H9 (cell line): ENCODE measurements around the gene BHLHE23. TPM values are rescaled to one million over a fixed set of nuclear protein-coding genes. Genes with fewer than 3 reads are reported as not detected.

Experiments used
- DNase-seq: peaks from one replicate; pipeline ENCODE4 v3.0.0-alpha.2; 2017
- H2AFZ ChIP-seq: one replicate; pipeline ENCODE4 v1.6.1; 2013; ENCODE audit warnings: mild to moderate bottlenecking, low read length, control low read depth, moderate library complexity
- H2AK5ac ChIP-seq: 2 replicates; pipeline ENCODE4 v1.6.1; 2013; ENCODE audit warnings: low read length, control low read depth, mixed read lengths; ENCODE audit not compliant: insufficient read length
- H2BK120ac ChIP-seq: one replicate; pipeline ENCODE4 v1.6.1; 2013; ENCODE audit warnings: low read depth, mild to moderate bottlenecking, low read length, control low read depth, inconsistent platforms; ENCODE audit not compliant: poor library complexity, severe bottlenecking
- H2BK12ac ChIP-seq: 2 replicates; pipeline ENCODE4 v1.6.1; 2013; ENCODE audit warnings: low read length, control low read depth, mixed read lengths, low read depth; ENCODE audit not compliant: insufficient read length
- H2BK15ac ChIP-seq: 2 replicates; pipeline ENCODE4 v1.6.1; 2013; ENCODE audit warnings: low read depth, low read length, control low read depth
- H2BK20ac ChIP-seq: one replicate; pipeline ENCODE4 v1.6.1; 2013; ENCODE audit warnings: low read depth, mild to moderate bottlenecking, low read length, control low read depth, inconsistent platforms; ENCODE audit not compliant: poor library complexity, severe bottlenecking
- H2BK5ac ChIP-seq: 2 replicates; pipeline ENCODE4 v1.6.1; 2013; ENCODE audit warnings: low read length, control low read depth, mixed read lengths; ENCODE audit not compliant: insufficient read length
- H3K14ac ChIP-seq: 2 replicates; pipeline ENCODE4 v1.6.1; 2013; ENCODE audit warnings: low read length, control low read depth; ENCODE audit not compliant: insufficient read depth
- H3K18ac ChIP-seq: 2 replicates; pipeline ENCODE4 v1.6.1; 2013; ENCODE audit warnings: low read depth, mild to moderate bottlenecking, mixed read lengths, low read length, control low read depth; ENCODE audit not compliant: insufficient read length
- H3K23ac ChIP-seq: 2 replicates; pipeline ENCODE4 v1.6.1; 2013; ENCODE audit warnings: low read length, control low read depth, mixed read lengths, low read depth; ENCODE audit not compliant: insufficient read length
- H3K23me2 ChIP-seq: 2 replicates; pipeline ENCODE4 v1.6.1; 2013; ENCODE audit warnings: low read depth, mild to moderate bottlenecking, mixed read lengths, low read length, control low read depth; ENCODE audit not compliant: insufficient read length, poor library complexity, severe bottlenecking
- H3K27ac ChIP-seq: 2 replicates; pipeline ENCODE4 v1.5.1; 2013; ENCODE audit warnings: low read length, control low read depth, mixed read lengths, low read depth; ENCODE audit not compliant: insufficient read length
- H3K27me3 ChIP-seq: 2 replicates; pipeline ENCODE4 v1.6.1; 2013; ENCODE audit warnings: low read length, control low read depth, inconsistent platforms; ENCODE audit not compliant: insufficient read depth
- H3K4ac ChIP-seq: 2 replicates; pipeline ENCODE4 v1.6.1; 2013; ENCODE audit warnings: low read depth, mild to moderate bottlenecking, control low read depth, inconsistent platforms, low read length, moderate library complexity
- H3K4me1 ChIP-seq: 2 replicates; pipeline ENCODE4 v1.6.1; 2013; ENCODE audit warnings: low read length, control low read depth, inconsistent platforms; ENCODE audit not compliant: insufficient read depth
- H3K4me2 ChIP-seq: 2 replicates; pipeline ENCODE4 v1.6.1; 2013; ENCODE audit warnings: low read length, control low read depth, mixed read lengths; ENCODE audit not compliant: insufficient read length, insufficient read depth
- H3K56ac ChIP-seq: 2 replicates; pipeline ENCODE4 v1.6.1; 2013; ENCODE audit warnings: low read depth, mild to moderate bottlenecking, mixed read lengths, low read length, control low read depth; ENCODE audit not compliant: insufficient read length
- H3K79me1 ChIP-seq: 2 replicates; pipeline ENCODE4 v1.6.1; 2013; ENCODE audit warnings: low read depth, mild to moderate bottlenecking, moderate library complexity, low read length, control low read depth, inconsistent platforms; ENCODE audit not compliant: insufficient read depth, poor library complexity, severe bottlenecking
- H3K79me2 ChIP-seq: 2 replicates; pipeline ENCODE4 v1.6.1; 2013; ENCODE audit warnings: low read length, control low read depth, inconsistent platforms; ENCODE audit not compliant: insufficient read depth
- H3K9ac ChIP-seq: 2 replicates; pipeline ENCODE4 v1.6.1; 2013; ENCODE audit warnings: low read length, control low read depth, mixed read lengths; ENCODE audit not compliant: insufficient read length; ENCODE audit errors: extremely low read depth
- H3K9me3 ChIP-seq: one replicate; pipeline ENCODE4 v1.6.1; 2013; ENCODE audit warnings: low read depth, low read length, inconsistent platforms; ENCODE audit not compliant: control insufficient read depth
- H3T11ph ChIP-seq: one replicate; pipeline ENCODE4 v1.6.1; 2013; ENCODE audit warnings: mild to moderate bottlenecking, low read length, control low read depth, inconsistent platforms
- H4K20me1 ChIP-seq: one replicate; pipeline ENCODE4 v1.6.1; 2013; ENCODE audit not compliant: control insufficient read depth, insufficient read length, insufficient read depth
- H4K5ac ChIP-seq: 2 replicates; pipeline ENCODE4 v1.6.1; 2013; ENCODE audit warnings: low read depth, mild to moderate bottlenecking, mixed read lengths, low read length, control low read depth; ENCODE audit not compliant: insufficient read length
- H4K8ac ChIP-seq: replicated peaks from 2 replicates; pipeline ENCODE4 v1.6.1; 2013; ENCODE audit warnings: low read length, control low read depth, mixed read lengths, low read depth; ENCODE audit not compliant: insufficient read length
- H4K91ac ChIP-seq: 2 replicates; pipeline ENCODE4 v1.6.1; 2013; ENCODE audit warnings: low read depth, mild to moderate bottlenecking, moderate library complexity, mixed read lengths, low read length, control low read depth; ENCODE audit not compliant: insufficient read length
- H3K27ac Mint-ChIP-seq, 3 experiments: 2 replicates in 2 of 3; 3 replicates in 1 of 3; pipeline ENCODE4 v1.8.0; 2020 to 2021; ENCODE audit warnings: mixed read lengths in 3 of 3, mild to moderate bottlenecking in 1 of 3, moderate library complexity in 1 of 3
- H3K27me3 Mint-ChIP-seq: 2 replicates; pipeline ENCODE4 v1.8.0; 2021; ENCODE audit warnings: low read depth, mild to moderate bottlenecking, moderate library complexity, mixed read lengths
- H3K36me3 Mint-ChIP-seq, 3 experiments: 2 replicates in 2 of 3; 3 replicates in 1 of 3; pipeline ENCODE4 v1.8.0; 2020 to 2021; ENCODE audit warnings: low read depth in 3 of 3, mixed read lengths in 3 of 3; ENCODE audit not compliant: insufficient read depth in 1 of 3
- H3K4me1 Mint-ChIP-seq, 2 experiments: 2 replicates each; pipeline ENCODE4 v1.8.0; 2020; ENCODE audit warnings: mixed read lengths in 2 of 2
- H3K4me3 Mint-ChIP-seq, 2 experiments: 2 replicates in 1 of 2; 3 replicates in 1 of 2; pipeline ENCODE4 v1.8.0; 2020 to 2021; ENCODE audit warnings: mild to moderate bottlenecking in 2 of 2, mixed read lengths in 2 of 2, moderate library complexity in 1 of 2
- H3K9me3 Mint-ChIP-seq, 2 experiments: 2 replicates in 1 of 2; 3 replicates in 1 of 2; pipeline ENCODE4 v1.8.0; 2020; ENCODE audit warnings: mild to moderate bottlenecking in 2 of 2, mixed read lengths in 2 of 2, moderate library complexity in 1 of 2
- WGBS: extraction: QIAGEN DNeasy Blood & Tissue Kit; methylation state at CpG from one replicate; pipeline ENCODE4 v1.1.7; 2013; ENCODE audit warnings: missing lambda C conversion rate, low lambda C conversion rate, mixed read lengths; ENCODE audit not compliant: insufficient read length; ENCODE audit errors: extremely low coverage; 5-methylcytosine and 5-hydroxymethylcytosine counted together
- total RNA-seq: library from RNA; stranded (reverse); gene quantifications from 2 replicates; pipeline ENCODE4 v1.2.1, GENCODE V29; 2021
- TF ChIP-seq, protein P1 (sequence below): fragments of 200-600 bp; sonication (generic); conservative IDR thresholded peaks from 3 replicates; pipeline ENCODE4 v1.8.0; 2021; ENCODE audit warnings: antibody characterized with exemption, mild to moderate bottlenecking

Gene BHLHE23
- total RNA-seq, 1 experiment from 2014 or later: 0.35 TPM

DNA sequence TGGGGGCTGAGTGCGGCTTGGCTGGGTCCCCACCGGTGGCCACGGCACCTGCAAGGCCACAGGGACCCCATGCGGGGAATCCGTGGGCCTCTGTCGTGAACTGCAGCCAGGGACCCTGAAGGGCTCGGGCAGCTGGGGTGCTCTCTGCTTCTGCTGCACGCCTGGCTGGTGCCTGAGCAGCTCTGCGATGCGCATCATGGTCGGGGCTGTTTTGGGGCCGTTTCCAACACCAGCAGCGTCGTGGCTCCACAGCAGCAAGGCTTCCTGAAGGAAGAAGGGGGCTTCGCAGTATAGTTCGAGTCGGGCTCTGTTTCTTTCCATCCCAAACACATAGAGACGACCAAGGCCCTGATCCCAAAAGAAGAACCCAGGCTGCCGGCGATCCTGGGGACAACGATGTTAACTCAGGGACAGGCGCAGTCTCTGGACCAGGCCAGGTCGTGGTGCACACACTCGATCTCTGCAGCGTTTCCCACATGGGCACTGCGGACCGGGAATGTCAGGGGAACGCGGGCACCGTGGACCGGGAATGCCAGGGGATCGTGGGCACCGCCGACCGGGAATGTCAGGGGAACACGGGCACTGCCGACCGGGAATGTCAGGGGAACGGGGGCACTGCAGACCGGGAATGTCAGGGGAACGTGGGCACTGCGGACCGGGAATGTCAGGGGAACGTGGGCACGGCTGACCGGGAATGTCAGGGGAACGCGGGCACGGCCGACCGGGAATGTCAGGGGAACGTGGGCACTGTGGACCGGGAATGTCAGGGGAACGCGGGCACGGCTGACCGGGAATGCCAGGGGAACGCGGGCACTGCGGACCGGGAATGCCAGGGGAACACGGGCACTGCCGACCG lies 36.8 kb upstream of the BHLHE23 start:
- Histone ChIP-seq H3T11ph (no peak overlapping the region), H3K27ac (no peak overlapping the region), H2BK12ac (no peak overlapping the region), H3K4ac (no peak overlapping the region), H3K9me3 (peaks cover 8% of the 10 kb centered on the region), H3K56ac (no peak overlapping the region), H2AK5ac (no peak overlapping the region), H4K20me1 (no peaks in the 10 kb centered on the region), H3K79me2 (no peaks in the 10 kb centered on the region), H2BK120ac (no peak overlapping the region), H4K5ac (no peak overlapping the region), H3K18ac (no peak overlapping the region), H3K4me2 (no peak overlapping the region), H3K23me2 (no peaks in the 10 kb centered on the region), H2BK20ac (no peak overlapping the region), H4K8ac (no peak overlapping the region), H2BK5ac (no peak overlapping the region), H2AFZ (no peak overlapping the region), H3K23ac (no peak overlapping the region), H3K27me3 (no peaks in the 10 kb centered on the region), H3K9ac (no peak overlapping the region), H3K4me1 (no peaks in the 10 kb centered on the region), H3K79me1 (no peaks in the 10 kb centered on the region), H2BK15ac (no peak overlapping the region), H4K91ac (no peak overlapping the region), H3K14ac (no peak overlapping the region)
- TF ChIP-seq, protein P1, sequence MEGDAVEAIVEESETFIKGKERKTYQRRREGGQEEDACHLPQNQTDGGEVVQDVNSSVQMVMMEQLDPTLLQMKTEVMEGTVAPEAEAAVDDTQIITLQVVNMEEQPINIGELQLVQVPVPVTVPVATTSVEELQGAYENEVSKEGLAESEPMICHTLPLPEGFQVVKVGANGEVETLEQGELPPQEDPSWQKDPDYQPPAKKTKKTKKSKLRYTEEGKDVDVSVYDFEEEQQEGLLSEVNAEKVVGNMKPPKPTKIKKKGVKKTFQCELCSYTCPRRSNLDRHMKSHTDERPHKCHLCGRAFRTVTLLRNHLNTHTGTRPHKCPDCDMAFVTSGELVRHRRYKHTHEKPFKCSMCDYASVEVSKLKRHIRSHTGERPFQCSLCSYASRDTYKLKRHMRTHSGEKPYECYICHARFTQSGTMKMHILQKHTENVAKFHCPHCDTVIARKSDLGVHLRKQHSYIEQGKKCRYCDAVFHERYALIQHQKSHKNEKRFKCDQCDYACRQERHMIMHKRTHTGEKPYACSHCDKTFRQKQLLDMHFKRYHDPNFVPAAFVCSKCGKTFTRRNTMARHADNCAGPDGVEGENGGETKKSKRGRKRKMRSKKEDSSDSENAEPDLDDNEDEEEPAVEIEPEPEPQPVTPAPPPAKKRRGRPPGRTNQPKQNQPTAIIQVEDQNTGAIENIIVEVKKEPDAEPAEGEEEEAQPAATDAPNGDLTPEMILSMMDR: no peak
- H3K27ac Mint-ChIP-seq: no peak overlapping the region
- DNase-seq: no peak
- peaks cover 30% of the 10 kb centered on the region for H3K27me3 Mint-ChIP-seq
- no peaks in the 10 kb centered on the region; a peak in 1 of 7 replicates for H3K36me3 Mint-ChIP-seq
- WGBS: no CpG with 5 or more reads among the region's 64 CpGs
- no peaks in the 10 kb centered on the region for H3K4me1 Mint-ChIP-seq
- H3K4me3 Mint-ChIP-seq: no peak overlapping the region
- peaks cover 12% of the 10 kb centered on the region in 2 experiments; a peak in 4 of 5 replicates for H3K9me3 Mint-ChIP-seq
